Cardiac fibroblast (primary cell): ENCODE data around the gene LGALS7B.
"Not testable (repeated sequence)": the region's sequence is repeated elsewhere in the genome, so short reads cannot be mapped to it uniquely, and the experiment has no call there.

Experiments
- DNase-seq, 2 donors: peaks; one replicate each; pipeline versions ENCODE4 v3.0.0 to v3.0.0-alpha.2; 2010; ENCODE audit warnings: low read depth in 2 of 2
- H3K4me3 ChIP-seq, 2 donors: replicated peaks in 1 of 2; 1 replicate in 1 of 2; 2 replicates in 1 of 2; pipeline ENCODE4 v1.5.1; 2011; ENCODE audit warnings: low read depth in 2 of 2, low read length in 2 of 2, mild to moderate bottlenecking in 2 of 2, moderate library complexity in 1 of 2
- TF ChIP-seq, protein P1 (sequence below): IDR thresholded peaks from one replicate; pipeline ENCODE4 v1.5.1; 2011; ENCODE audit warnings: low read depth, mild to moderate bottlenecking, low read length, inconsistent platforms

LGALS7B gene

DNA sequence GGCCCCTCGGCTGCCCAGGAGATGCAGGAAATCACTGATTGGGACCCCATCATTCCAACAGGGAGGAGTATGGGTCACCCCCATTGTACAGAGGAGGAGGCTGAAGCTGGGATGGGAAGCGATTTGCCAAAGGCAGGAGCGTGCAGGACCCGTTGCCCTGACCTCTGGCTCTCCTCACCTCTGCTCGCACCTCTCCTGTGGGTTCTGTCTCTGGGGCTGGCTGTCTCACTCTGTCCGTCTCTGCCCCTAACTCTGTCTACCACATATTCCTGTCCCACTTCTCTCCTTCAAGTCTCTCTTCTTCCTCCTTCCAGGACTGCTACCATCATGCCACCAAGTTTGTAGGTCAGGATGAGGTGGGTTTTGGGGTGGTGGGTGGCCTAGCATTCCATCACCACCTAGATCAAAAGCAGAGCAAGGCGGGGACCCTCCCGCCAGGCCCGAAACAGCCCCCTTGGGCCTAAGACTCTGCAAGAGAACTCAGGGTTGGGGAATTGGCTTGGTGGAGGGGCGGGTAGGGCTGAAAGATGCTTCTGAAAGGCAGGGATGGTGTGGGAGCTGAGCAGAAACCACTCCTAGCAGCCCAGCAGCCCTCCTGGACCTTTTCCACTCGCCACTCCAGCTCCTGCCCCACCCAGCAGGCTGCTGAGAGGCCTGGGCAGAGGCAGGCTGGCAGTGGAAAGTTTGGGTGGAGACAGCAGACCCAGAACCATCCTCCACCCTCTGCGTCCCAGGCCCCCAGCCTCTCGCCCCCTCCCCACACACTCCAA, 14.6 kb upstream of the LGALS7B start:
- DNase-seq, result no peak
- TF ChIP-seq, protein P1, sequence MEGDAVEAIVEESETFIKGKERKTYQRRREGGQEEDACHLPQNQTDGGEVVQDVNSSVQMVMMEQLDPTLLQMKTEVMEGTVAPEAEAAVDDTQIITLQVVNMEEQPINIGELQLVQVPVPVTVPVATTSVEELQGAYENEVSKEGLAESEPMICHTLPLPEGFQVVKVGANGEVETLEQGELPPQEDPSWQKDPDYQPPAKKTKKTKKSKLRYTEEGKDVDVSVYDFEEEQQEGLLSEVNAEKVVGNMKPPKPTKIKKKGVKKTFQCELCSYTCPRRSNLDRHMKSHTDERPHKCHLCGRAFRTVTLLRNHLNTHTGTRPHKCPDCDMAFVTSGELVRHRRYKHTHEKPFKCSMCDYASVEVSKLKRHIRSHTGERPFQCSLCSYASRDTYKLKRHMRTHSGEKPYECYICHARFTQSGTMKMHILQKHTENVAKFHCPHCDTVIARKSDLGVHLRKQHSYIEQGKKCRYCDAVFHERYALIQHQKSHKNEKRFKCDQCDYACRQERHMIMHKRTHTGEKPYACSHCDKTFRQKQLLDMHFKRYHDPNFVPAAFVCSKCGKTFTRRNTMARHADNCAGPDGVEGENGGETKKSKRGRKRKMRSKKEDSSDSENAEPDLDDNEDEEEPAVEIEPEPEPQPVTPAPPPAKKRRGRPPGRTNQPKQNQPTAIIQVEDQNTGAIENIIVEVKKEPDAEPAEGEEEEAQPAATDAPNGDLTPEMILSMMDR, result no peak
- no peak overlapping the region for H3K4me3 ChIP-seq

DNA sequence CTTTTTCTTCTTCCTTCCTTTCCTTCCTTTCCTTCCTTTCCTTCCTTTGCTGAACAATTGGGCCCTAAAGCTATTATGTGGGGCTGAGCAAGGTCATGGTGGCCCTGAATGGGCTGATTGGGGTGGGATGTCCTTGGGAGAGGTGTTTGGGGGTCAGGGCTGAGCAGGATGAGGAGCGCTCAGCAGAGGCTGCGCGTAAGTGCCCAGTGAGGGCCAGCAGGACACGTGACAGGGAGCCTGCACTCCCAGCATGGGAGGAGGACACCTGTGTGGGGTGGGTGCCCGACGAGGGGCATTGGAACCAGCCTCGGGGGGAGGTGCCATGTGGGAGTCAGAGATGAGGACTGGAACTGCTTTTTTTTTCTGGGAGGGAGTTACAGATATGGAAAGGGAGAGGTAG, 10.3 kb upstream of the LGALS7B start:
- no peak for DNase-seq
- no peak overlapping the region for H3K4me3 ChIP-seq
- TF ChIP-seq, protein P1, result no peak

DNA sequence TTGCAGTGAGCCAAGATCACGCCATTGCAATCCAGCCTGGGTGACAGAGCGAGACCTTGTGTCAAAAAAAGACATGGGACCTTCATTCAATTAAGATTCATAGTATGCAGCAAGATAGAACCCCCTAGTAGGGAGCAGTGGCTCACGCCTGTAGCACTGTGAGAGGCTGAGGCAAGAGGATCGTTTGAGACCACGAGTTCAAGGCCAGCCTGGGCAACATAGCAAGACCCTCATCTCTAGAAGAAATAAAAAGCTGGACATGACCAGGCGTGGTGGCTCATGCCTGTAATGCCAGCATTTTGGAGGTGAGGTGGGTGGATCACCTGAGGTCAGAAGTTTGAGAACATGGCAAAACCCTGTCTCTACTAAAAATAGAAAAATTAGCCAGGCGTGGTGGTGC, 8.6 kb upstream of the LGALS7B start:
- H3K4me3 ChIP-seq, result no peak overlapping the region
- TF ChIP-seq, protein P1, result no peak
- no peak for DNase-seq

DNA sequence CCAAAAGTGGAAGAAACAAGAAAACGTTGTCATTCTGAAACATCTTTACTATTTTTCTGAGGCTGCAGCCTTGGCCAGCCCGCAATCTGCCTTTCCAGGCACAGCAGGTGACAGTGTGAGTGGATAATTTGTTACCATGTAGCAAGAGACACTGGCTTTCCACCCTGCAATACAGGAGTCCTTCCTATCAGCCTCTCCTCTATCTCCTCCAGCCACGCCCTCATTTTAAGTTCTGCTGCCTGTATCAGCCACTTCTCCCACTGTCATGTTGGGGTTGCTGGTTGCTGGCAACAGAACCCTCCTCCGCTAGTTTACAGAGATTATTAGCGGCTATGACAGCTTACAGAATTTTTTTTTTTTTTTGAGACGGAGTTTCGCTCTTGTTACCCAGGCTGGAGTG, 7.9 kb upstream of the LGALS7B start:
- no peak overlapping the region for H3K4me3 ChIP-seq
- TF ChIP-seq, protein P1, result no peak
- DNase-seq, result no peak

DNA sequence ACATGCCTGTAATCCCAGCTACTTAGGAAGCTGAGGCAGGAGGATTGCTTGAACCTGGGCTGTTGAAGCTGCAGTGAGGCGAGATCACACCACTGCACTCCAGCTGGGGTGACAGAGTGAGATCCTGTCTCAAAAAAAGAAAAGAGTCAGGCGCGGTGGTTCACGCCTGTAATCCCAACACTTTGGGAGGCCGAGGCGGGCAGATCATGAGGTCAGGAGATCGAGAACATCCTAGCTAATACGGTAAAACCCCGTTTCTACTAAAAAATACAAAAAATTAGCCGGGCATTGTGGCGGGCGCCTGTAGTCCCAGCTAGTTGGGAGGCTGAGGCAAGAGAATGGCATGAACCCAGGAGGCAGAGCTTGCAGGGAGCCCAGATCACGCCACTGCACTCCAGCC, 6.8 kb upstream of the LGALS7B start:
- DNase-seq, H3K4me3 ChIP-seq: not testable (repeated sequence)

DNA sequence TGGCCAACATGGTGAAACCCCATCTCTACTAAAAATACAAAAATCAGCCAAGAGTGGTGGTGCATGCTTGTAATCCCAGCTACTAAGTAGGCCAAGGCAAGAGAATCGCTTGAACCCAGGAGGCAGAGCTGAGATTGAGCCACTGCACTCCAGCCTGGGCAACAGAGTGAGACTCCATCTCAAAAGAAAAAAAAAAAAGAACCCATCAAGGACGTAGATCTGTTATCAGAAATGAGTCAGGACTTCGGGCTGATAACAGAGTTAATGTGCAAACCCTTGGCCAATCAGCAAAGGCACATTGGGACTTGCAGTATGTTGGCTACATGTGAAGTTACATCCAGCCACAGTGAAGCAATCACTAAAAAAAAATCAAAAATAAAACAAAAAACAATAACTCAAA, 4.8 kb upstream of the LGALS7B start:
- TF ChIP-seq, protein P1, result no peak
- H3K4me3 ChIP-seq, result no peak overlapping the region
- peak in 1 of 2 donors; percentile 34 for DNase-seq

DNA sequence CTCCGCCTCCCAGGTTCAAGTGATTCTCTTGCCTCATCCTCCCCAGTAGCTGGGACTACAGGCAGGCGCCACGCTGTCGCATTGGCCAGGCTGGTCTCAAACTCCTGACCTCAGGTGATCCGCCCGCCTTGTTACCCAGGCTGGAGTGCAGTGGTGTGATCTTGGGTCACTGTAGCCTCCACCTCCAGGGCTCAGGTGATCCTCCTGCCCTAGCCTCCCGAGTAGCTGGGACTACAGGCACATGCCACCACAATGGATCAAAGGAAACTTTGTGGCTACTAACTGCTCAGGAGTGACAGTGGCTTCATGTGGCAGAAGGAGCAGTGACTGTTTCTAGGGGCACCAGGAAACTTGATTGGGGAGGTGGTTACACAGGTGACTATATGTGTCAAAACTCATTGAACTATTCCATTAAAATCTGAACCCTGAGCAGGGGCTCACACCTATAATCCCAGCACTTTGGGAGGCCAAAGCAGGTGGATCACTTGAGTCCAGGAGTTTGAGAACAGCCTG, 3.8 kb upstream of the LGALS7B start:
- no peak for DNase-seq
- no peak overlapping the region for H3K4me3 ChIP-seq
- TF ChIP-seq, protein P1, result no peak

DNA sequence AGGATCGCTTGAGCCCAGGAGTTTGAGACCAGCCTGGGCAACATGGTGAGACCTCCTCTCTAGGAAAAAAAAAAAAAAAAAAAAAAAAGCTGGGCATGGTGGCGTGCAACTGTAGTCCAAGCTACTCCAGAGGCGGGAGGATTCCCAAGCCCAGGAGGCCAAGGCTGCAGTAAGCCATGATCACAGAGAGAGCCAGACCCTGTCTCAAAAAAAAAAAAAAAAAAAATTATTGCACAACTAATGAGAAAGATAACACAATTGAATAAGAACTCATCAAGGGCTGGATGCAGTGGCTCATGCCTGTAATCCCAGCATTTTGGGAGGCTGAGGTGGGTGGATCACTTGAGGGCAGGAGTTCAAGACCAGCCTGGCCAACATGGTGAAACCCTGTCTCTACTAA, 2.9 kb upstream of the LGALS7B start:
- not testable (repeated sequence) for DNase-seq, H3K4me3 ChIP-seq
